HEK293 (cell line): Measurements from ENCODE around the gene MLLT1.

Source experiments
- BCL11A ChIP-seq: fragments of 450-650 bp; formaldehyde crosslinking; IDR thresholded peaks from 2 replicates; pipeline ENCODE4 v1.5.1; 2016; ENCODE audit warnings: low read depth, missing biosample characterization, missing genetic modification characterization
- PBX3 ChIP-seq: sonication (generic); formaldehyde crosslinking; IDR thresholded peaks from 2 replicates; pipeline ENCODE4 v1.8.1; 2022; ENCODE audit warnings: mild to moderate bottlenecking, moderate library complexity, missing genetic modification reagents
- ZFP41 ChIP-seq: fragments of 450-650 bp; formaldehyde crosslinking; IDR thresholded peaks from 2 replicates; pipeline ENCODE4 v1.5.1; 2016; ENCODE audit warnings: missing biosample characterization, missing genetic modification characterization, borderline replicate concordance
- ZNF174 ChIP-seq: fragments of 450-650 bp; formaldehyde crosslinking; IDR thresholded peaks from 2 replicates; pipeline ENCODE4 v1.5.0; 2017; ENCODE audit warnings: missing biosample characterization, mild to moderate bottlenecking, missing genetic modification characterization
- ZNF202 ChIP-seq: fragments of 450-650 bp; formaldehyde crosslinking; IDR thresholded peaks from 2 replicates; pipeline ENCODE4 v1.5.1; 2016; ENCODE audit warnings: missing biosample characterization, missing genetic modification characterization, borderline replicate concordance
- ZNF48 ChIP-seq: fragments of 450-650 bp; formaldehyde crosslinking; IDR thresholded peaks from 2 replicates; pipeline ENCODE4 v1.5.1; 2016; ENCODE audit warnings: missing biosample characterization, missing genetic modification characterization
- ZNF530 ChIP-seq: fragments of 450-650 bp; formaldehyde crosslinking; IDR thresholded peaks from 2 replicates; pipeline ENCODE4 v1.5.1; 2016; ENCODE audit warnings: low read depth, missing biosample characterization, missing genetic modification characterization
- ZNF785 ChIP-seq: fragments of 450-650 bp; formaldehyde crosslinking; IDR thresholded peaks from 2 replicates; pipeline ENCODE4 v1.5.1; 2016; ENCODE audit warnings: missing biosample characterization, missing genetic modification characterization
- ZSCAN30 ChIP-seq: fragments of 450-650 bp; IDR thresholded peaks from 2 replicates; pipeline ENCODE4 v1.5.1; 2018; ENCODE audit warnings: missing biosample characterization, mild to moderate bottlenecking, missing genetic modification characterization, moderate library complexity
- TF ChIP-seq, protein P1 (sequence below): fragments of 450-650 bp; formaldehyde crosslinking; IDR thresholded peaks from 2 replicates; pipeline ENCODE4 v1.5.1; 2016; ENCODE audit warnings: missing biosample characterization, missing genetic modification characterization
- TF ChIP-seq, protein P2 (sequence below): fragments of 450-650 bp; formaldehyde crosslinking; IDR thresholded peaks from 2 replicates; pipeline ENCODE4 v1.5.1; 2016; ENCODE audit warnings: missing biosample characterization, missing genetic modification characterization
- TF ChIP-seq, protein P3 (sequence below): fragments of 450-650 bp; IDR thresholded peaks from 2 replicates; pipeline ENCODE4 v1.5.1; 2018; ENCODE audit warnings: missing biosample characterization, mild to moderate bottlenecking, missing genetic modification characterization

- TF ChIP-seq, protein P1, sequence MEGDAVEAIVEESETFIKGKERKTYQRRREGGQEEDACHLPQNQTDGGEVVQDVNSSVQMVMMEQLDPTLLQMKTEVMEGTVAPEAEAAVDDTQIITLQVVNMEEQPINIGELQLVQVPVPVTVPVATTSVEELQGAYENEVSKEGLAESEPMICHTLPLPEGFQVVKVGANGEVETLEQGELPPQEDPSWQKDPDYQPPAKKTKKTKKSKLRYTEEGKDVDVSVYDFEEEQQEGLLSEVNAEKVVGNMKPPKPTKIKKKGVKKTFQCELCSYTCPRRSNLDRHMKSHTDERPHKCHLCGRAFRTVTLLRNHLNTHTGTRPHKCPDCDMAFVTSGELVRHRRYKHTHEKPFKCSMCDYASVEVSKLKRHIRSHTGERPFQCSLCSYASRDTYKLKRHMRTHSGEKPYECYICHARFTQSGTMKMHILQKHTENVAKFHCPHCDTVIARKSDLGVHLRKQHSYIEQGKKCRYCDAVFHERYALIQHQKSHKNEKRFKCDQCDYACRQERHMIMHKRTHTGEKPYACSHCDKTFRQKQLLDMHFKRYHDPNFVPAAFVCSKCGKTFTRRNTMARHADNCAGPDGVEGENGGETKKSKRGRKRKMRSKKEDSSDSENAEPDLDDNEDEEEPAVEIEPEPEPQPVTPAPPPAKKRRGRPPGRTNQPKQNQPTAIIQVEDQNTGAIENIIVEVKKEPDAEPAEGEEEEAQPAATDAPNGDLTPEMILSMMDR (tag by site-specific recombination), result no peak
- TF ChIP-seq ZNF530 (tag by site-specific recombination), result no peak
- TF ChIP-seq, protein P2, sequence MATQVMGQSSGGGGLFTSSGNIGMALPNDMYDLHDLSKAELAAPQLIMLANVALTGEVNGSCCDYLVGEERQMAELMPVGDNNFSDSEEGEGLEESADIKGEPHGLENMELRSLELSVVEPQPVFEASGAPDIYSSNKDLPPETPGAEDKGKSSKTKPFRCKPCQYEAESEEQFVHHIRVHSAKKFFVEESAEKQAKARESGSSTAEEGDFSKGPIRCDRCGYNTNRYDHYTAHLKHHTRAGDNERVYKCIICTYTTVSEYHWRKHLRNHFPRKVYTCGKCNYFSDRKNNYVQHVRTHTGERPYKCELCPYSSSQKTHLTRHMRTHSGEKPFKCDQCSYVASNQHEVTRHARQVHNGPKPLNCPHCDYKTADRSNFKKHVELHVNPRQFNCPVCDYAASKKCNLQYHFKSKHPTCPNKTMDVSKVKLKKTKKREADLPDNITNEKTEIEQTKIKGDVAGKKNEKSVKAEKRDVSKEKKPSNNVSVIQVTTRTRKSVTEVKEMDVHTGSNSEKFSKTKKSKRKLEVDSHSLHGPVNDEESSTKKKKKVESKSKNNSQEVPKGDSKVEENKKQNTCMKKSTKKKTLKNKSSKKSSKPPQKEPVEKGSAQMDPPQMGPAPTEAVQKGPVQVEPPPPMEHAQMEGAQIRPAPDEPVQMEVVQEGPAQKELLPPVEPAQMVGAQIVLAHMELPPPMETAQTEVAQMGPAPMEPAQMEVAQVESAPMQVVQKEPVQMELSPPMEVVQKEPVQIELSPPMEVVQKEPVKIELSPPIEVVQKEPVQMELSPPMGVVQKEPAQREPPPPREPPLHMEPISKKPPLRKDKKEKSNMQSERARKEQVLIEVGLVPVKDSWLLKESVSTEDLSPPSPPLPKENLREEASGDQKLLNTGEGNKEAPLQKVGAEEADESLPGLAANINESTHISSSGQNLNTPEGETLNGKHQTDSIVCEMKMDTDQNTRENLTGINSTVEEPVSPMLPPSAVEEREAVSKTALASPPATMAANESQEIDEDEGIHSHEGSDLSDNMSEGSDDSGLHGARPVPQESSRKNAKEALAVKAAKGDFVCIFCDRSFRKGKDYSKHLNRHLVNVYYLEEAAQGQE (tag by site-specific recombination), result no peak
- no peak for TF ChIP-seq ZNF174 (tag by site-specific recombination)
- TF ChIP-seq, protein P3, sequence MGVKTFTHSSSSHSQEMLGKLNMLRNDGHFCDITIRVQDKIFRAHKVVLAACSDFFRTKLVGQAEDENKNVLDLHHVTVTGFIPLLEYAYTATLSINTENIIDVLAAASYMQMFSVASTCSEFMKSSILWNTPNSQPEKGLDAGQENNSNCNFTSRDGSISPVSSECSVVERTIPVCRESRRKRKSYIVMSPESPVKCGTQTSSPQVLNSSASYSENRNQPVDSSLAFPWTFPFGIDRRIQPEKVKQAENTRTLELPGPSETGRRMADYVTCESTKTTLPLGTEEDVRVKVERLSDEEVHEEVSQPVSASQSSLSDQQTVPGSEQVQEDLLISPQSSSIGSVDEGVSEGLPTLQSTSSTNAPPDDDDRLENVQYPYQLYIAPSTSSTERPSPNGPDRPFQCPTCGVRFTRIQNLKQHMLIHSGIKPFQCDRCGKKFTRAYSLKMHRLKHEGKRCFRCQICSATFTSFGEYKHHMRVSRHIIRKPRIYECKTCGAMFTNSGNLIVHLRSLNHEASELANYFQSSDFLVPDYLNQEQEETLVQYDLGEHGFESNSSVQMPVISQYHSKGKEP, result no peak
- TF ChIP-seq BCL11A, result no peak
- TF ChIP-seq ZNF48 (tag by site-specific recombination), result no peak
- no peak for TF ChIP-seq PBX3 (CRISPR knock-in tag)
- no peak for TF ChIP-seq ZNF785 (tag by site-specific recombination)
- no peak for TF ChIP-seq ZFP41 (tag by site-specific recombination)
- TF ChIP-seq ZNF202 (tag by site-specific recombination), result no peak
- no peak for TF ChIP-seq ZSCAN30
Observed at GRCh38 chr19:6209680-6210079, 70.1 kb downstream of the MLLT1 start.
